Gastroesophageal sphincter (tissue), 4 donors: Measurements from ENCODE around the gene RANBP9. TPM values are rescaled to one million over a fixed set of nuclear protein-coding genes. Genes with fewer than 3 reads are reported as not detected.

Experiments
- ATAC-seq: fragments of 150-250 bp; one replicate; pipeline ENCODE4 v1.9.1; 2016; ENCODE audit warnings: mild to moderate bottlenecking, moderate library complexity
- H3K27ac ChIP-seq, 4 donors: fragments of 200-600 bp; sonication (generic) in 3 of 4; 1 replicate in 3 of 4; 2 replicates in 1 of 4; pipeline ENCODE4 v1.5.1; 2016 to 2019
- H3K27me3 ChIP-seq: fragments of 200-600 bp; sonication (generic); one replicate; pipeline ENCODE4 v1.5.1; 2019
- H3K36me3 ChIP-seq, 2 donors: fragments of 200-600 bp; sonication (generic); one replicate each; pipeline ENCODE4 v1.5.1; 2019; ENCODE audit warnings: control low read depth in 1 of 2
- H3K4me1 ChIP-seq, 3 donors: fragments of 200-600 bp; sonication (generic); 1 replicate in 2 of 3; 2 replicates in 1 of 3; pipeline ENCODE4 v1.5.1; 2016 to 2019; ENCODE audit warnings: control low read depth in 2 of 3
- H3K4me3 ChIP-seq, 2 donors: fragments of 200-600 bp; sonication (generic); one replicate each; pipeline ENCODE4 v1.5.1; 2019; ENCODE audit warnings: mild to moderate bottlenecking in 1 of 2, moderate library complexity in 1 of 2
- H3K9me3 ChIP-seq, 3 donors: fragments of 200-600 bp; sonication (generic); one replicate each; pipeline ENCODE4 v1.5.1; 2017 to 2019; ENCODE audit warnings: control low read depth in 2 of 3
- EP300 ChIP-seq: sonication (generic); formaldehyde crosslinking; IDR thresholded peaks from one replicate; pipeline ENCODE4 v1.6.1; 2017; ENCODE audit warnings: antibody characterized with exemption, mild to moderate bottlenecking
- POLR2A ChIP-seq, 2 donors: fragments of 450-650 bp; IDR thresholded peaks; one replicate each; pipeline ENCODE4 v1.6.1; 2017; ENCODE audit warnings: antibody characterized with exemption in 2 of 2, mild to moderate bottlenecking in 2 of 2, moderate library complexity in 1 of 2
- POLR2AphosphoS5 ChIP-seq: sonication (generic); formaldehyde crosslinking; IDR thresholded peaks from one replicate; pipeline ENCODE4 v1.6.1; 2017; ENCODE audit warnings: antibody characterized with exemption
- WGBS, 2 donors: methylation state at CpG; one replicate each; pipeline ENCODE4 v1.1.5; 2018; ENCODE audit warnings: low coverage in 1 of 2; 5-methylcytosine and 5-hydroxymethylcytosine counted together
- total RNA-seq, 4 donors: library from RNA; depleted of rRNA; stranded (reverse); fragments of >200 nt; gene quantifications; one replicate each; pipeline ENCODE4 v1.1.0, GENCODE V29; 2016
- TF ChIP-seq, protein P1 (sequence below), 4 experiments: fragments of 200-600 bp in 2 of 4; fragments of 450-650 bp in 2 of 4; sonication (generic) in 1 of 4; IDR thresholded peaks; one replicate each; pipeline ENCODE4 v1.5.1; 2017 to 2019; ENCODE audit warnings: antibody characterized with exemption in 4 of 4, mild to moderate bottlenecking in 2 of 4, moderate library complexity in 2 of 4

RANBP9 gene
- total RNA-seq, 4 donors from 2014 or later = 39.1 to 59.9 (median 52.1) TPM

DNA sequence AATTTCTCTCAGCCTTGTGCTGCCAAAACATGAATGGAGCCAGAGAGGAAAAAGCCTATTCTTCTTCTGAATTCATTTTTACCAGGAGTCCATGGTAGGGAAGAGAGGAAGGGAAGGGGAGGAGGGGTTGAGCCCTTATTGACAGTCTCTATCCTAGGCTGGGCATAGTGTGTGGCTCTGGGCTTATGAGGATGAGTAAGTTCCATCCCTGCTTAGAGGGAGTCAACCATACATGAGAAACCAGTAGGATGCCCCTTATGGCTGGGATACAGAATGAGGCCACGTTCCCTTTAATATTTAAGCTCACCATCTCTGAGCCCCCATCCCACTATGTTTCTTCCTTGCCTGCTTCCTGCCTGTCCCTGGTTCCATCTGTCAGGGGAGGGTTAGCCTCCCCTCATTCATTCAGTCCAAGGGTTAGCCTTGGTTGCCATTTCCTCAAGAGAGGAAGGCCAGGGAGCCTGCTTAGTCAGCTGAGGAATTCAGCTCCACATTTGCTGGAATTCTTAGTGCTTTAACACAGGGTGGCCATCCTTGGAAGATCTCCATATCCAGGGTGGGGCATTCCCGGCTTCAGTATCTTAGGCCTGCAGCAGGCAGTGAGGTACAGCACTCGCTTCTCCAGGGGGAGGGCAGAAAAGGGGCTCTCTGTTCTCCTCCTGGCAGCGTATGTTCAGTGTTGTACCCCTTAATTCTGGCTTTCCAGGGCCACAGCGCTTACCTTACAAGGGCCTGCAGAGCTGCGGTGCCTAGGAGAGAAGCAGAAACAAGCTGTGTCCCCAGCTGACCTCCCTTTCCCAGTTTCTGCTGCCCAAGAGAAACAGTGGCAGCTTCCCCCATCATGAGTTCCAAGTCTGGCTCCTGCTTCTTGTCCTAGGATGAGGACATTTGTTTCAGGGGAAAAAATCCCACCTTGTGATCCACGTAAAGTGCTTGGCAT is 124.8 kb downstream of the RANBP9 start:
- Histone ChIP-seq H3K4me3 (no peak overlapping the region), H3K4me1 (no peaks in the 10 kb centered on the region), H3K36me3 (peaks cover 0 to 72% of the 10 kb centered on the region in 2 donors), H3K27ac (no peak overlapping the region), H3K27me3 (no peaks in the 10 kb centered on the region), H3K9me3 (no peaks in the 10 kb centered on the region)
- no peak for TF ChIP-seq EP300
- no peak for TF ChIP-seq POLR2AphosphoS5
- TF ChIP-seq, protein P1, sequence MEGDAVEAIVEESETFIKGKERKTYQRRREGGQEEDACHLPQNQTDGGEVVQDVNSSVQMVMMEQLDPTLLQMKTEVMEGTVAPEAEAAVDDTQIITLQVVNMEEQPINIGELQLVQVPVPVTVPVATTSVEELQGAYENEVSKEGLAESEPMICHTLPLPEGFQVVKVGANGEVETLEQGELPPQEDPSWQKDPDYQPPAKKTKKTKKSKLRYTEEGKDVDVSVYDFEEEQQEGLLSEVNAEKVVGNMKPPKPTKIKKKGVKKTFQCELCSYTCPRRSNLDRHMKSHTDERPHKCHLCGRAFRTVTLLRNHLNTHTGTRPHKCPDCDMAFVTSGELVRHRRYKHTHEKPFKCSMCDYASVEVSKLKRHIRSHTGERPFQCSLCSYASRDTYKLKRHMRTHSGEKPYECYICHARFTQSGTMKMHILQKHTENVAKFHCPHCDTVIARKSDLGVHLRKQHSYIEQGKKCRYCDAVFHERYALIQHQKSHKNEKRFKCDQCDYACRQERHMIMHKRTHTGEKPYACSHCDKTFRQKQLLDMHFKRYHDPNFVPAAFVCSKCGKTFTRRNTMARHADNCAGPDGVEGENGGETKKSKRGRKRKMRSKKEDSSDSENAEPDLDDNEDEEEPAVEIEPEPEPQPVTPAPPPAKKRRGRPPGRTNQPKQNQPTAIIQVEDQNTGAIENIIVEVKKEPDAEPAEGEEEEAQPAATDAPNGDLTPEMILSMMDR (IDR thresholded peaks at IDR 0.05) = no peak
- TF ChIP-seq POLR2A (IDR thresholded peaks at IDR 0.05) = no peak
- ATAC-seq = no peak
- 87 to 100% methylated on average over 3 to 6 of the region's 7 CpGs for WGBS, 2 donors

DNA sequence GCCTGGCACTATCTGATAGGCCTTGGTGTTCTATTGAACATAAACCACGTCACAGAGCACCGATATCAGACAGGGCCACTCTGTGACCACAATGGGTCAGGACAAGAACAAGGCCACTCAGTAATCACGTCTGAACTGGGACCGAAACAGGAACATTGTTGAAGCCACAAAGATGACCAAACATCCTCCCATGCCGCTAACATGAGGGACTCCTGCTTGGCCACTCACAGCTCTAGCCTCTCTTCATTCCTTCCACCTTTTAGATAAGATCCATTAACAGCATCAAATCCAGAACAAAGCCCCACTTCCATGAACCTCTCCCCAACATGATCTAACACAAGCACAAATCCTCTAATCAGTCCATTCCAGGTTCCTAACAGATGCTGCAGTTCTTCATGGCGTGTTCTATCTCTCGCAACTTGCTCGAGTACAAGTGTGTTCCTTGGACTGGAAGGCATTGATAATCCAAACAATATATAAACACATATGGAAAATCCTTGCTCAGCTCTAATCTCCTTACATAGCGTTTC is 129.9 kb downstream of the RANBP9 start:
- peaks cover 0 to 54% of the 10 kb centered on the region in 2 donors for H3K36me3 ChIP-seq
- TF ChIP-seq, protein P1 (IDR thresholded peaks at IDR 0.05) = no peak
- TF ChIP-seq EP300 (no peak), POLR2A (IDR thresholded peaks at IDR 0.05) (no peak), POLR2AphosphoS5 (no peak)
- no peaks in the 10 kb centered on the region for H3K27me3 ChIP-seq
- no peaks in the 10 kb centered on the region for H3K4me1 ChIP-seq
- WGBS, 2 donors = 83 to 90% methylated on average over 6 to 7 of the region's 9 CpGs
- no peaks in the 10 kb centered on the region for H3K9me3 ChIP-seq
- no peak overlapping the region for H3K27ac ChIP-seq
- no peak for ATAC-seq
- no peak overlapping the region for H3K4me3 ChIP-seq

DNA sequence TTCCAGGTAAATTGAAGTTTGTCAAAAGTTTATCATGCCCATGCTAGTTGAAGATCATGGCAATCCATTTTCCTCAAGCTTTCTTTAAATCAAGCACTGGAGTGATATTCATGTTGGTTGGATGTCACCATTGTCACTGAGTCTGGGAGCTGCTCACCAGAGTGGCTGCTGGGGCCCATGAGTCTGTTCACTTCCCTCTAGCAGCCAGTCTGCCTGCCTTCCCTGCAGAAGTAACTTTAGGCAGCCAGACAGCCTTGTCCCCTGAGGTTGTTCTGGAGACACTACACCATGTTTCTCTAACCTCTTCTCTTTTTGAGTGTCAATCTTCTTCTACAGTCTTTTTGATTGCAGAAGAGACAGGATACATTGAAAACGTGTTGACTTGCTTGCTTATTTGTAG is 131.7 kb downstream of the RANBP9 start:
- Histone ChIP-seq H3K4me3 (no peak overlapping the region), H3K4me1 (peaks cover 0 to 9% (median 0%) of the 10 kb centered on the region in 3 donors), H3K36me3 (peaks cover 0 to 39% of the 10 kb centered on the region in 2 donors), H3K9me3 (no peaks in the 10 kb centered on the region), H3K27ac (no peak overlapping the region), H3K27me3 (no peaks in the 10 kb centered on the region)
- ATAC-seq = no peak
- TF ChIP-seq POLR2A (IDR thresholded peaks at IDR 0.05) (no peak), POLR2AphosphoS5 (no peak), EP300 (no peak)
- TF ChIP-seq, protein P1 (IDR thresholded peaks at IDR 0.05) = no peak
- WGBS, 2 donors = 74 to 75% methylated on average over 1 of the region's 1 CpG

DNA sequence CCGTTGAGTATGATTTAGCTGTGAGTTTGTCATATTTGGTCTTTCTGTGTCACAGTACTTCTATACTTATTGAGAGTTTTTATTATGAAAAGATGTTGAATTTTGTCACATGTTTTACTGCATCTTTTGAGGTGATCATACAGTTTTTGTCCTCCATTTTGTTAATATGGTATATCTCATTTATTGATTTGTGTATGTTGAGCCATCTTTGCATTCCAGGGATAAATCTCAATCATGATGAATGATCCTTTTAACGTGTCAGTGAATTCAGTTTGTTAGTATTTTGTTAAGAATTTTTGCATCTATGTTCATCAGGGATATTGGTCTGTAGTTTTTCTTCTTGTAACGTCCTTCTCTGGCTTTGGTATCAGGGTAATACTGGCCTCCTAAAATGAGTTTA is 133.7 kb downstream of the RANBP9 start:
- 89 to 90% methylated on average over 3 of the region's 3 CpGs for WGBS, 2 donors
- H3K4me3 ChIP-seq = no peak overlapping the region
- peaks cover 0 to 28% of the 10 kb centered on the region in 2 donors for H3K36me3 ChIP-seq
- no peak for TF ChIP-seq POLR2A (IDR thresholded peaks at IDR 0.05)
- TF ChIP-seq POLR2AphosphoS5 = no peak
- TF ChIP-seq, protein P1 (IDR thresholded peaks at IDR 0.05) = no peak
- no peak for TF ChIP-seq EP300
- H3K9me3 ChIP-seq = no peaks in the 10 kb centered on the region
- no peaks in the 10 kb centered on the region for H3K27me3 ChIP-seq
- H3K4me1 ChIP-seq = peaks cover 0 to 18% (median 0%) of the 10 kb centered on the region in 3 donors
- H3K27ac ChIP-seq = no peak overlapping the region
- ATAC-seq = no peak
